Measurements from ENCODE around the gene GSE1.

Gene GSE1

GRCh38 chr16:85710732-85711131, 97.6 kb downstream of the GSE1 start:
- no peak for DNase-seq

- DNase-seq: no peak
Observed at GRCh38 chr16:85711982-85712587, 99.0 kb downstream of the GSE1 start.

GRCh38 chr16:85712801-85713200, 99.7 kb downstream of the GSE1 start:
- DNase-seq: no peak

GRCh38 chr16:85715169-85716021, 102.3 kb downstream of the GSE1 start:
- no peak for DNase-seq

- no peak for DNase-seq
Observed at GRCh38 chr16:85716022-85716679, 103.0 kb downstream of the GSE1 start.

GRCh38 chr16:85716680-85717038, 103.5 kb downstream of the GSE1 start:
- DNase-seq: no peak

- DNase-seq: peak in 1 of 2 experiments; percentile 34
Observed at GRCh38 chr16:85717393-85718152, 104.5 kb downstream of the GSE1 start.

- no peak for DNase-seq
Observed at GRCh38 chr16:85718153-85718477, 105.0 kb downstream of the GSE1 start.

GRCh38 chr16:85718682-85719081, 105.6 kb downstream of the GSE1 start:
- no peak for DNase-seq

- DNase-seq: no peak
Observed at GRCh38 chr16:85719605-85720301, 106.6 kb downstream of the GSE1 start.

- DNase-seq: no peak
Observed at GRCh38 chr16:85720302-85720637, 107.1 kb downstream of the GSE1 start.

- DNase-seq: no peak
Observed at GRCh38 chr16:85722128-85722893, 109.2 kb downstream of the GSE1 start.

GRCh38 chr16:85724126-85724879, 111.2 kb downstream of the GSE1 start:
- no peak for DNase-seq

GRCh38 chr16:85724936-85725335, 111.8 kb downstream of the GSE1 start:
- no peak for DNase-seq
